ENCODE results near the gene CAPN9. TPM values are rescaled to one million over a fixed set of nuclear protein-coding genes. Genes with fewer than 3 reads are reported as not detected.

CAPN9 gene
- total and polyA plus RNA-seq, 9 of the 15 experiments (the other 6 are each of a cell fraction or from before 2014, with no cell fraction given), result not detected

DNA sequence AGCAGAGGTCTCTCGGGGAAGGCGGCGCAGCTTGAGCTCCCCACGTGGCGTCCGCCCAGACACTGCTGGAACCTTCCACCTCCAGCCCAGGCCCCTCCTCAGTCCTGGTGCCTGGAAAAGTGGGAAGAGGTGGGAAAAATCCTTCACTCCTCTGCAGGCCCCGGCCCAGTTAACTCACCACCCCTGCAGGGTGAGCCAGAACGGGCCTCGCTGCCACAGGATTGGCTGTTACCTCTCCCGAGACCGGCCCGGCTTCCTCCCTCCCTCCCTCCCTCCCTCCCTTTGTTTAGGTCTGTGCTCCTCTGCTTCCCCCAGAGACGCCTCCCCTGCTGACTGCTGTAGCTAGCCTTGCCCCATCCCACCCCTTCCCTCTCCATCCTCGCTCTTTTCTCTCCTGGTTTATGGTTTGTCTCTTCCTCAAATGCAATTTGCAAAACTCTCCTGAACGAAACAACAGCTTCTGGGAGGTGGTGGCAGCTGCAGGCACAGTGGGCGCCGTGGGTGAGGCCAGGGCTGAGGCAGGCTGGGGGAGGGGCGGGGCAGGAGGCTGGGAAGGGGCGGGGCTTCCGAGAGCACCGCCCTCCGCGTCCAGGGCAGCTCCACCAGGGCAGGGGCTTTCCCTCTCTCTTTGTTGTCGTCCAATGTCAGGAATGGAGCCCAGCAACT is 6.5 kb downstream of the CAPN9 start:
- H3K79me2 ChIP-seq (ENCODE audit: control insufficient read depth, insufficient read depth, low read length), result no peaks in the 10 kb centered on the region
- DNase-seq (ENCODE audit: extremely low read depth in 1 of 4, low spot score in 3 of 4) (peak; percentile 41 to 94 (median 86)), FAIRE-seq (no peak), ATAC-seq (peak; percentile 88)
- no peaks in the 10 kb centered on the region for H3K9me3 ChIP-seq (replicated peaks; ENCODE audit: control insufficient read depth, insufficient read depth, low read depth, low read length)
- H2AFZ ChIP-seq (ENCODE audit: low read depth, low read length), result peak overlapping the region; percentile 58
- intact Hi-C loops (cut with micrococcal nuclease), result no loop called here
- peaks cover 28 to 62% of the 10 kb centered on the region in 2 experiments for H3K27me3 ChIP-seq (ENCODE audit: control insufficient read depth in 2 of 2, insufficient read depth in 2 of 2, low read length in 2 of 2)
- ChIA-PET POLR2A (interaction anchor here (0.5 to 1.1 kb wide), 5 partner anchors 11 to 655 kb away, joined by 3 read pairs; no protein-coding TSS in a partner anchor), CTCF (ENCODE audit: low intra/inter-chr PET ratio) (no interaction called here)
- H3K36me3 ChIP-seq (ENCODE audit: control insufficient read depth, insufficient read depth, low read length), result no peaks in the 10 kb centered on the region
- H3K4me1 ChIP-seq (replicated peaks in 1 of 2; ENCODE audit: control insufficient read depth in 2 of 2, insufficient read depth in 2 of 2, low read length in 2 of 2), result peaks cover 0 to 6% of the 10 kb centered on the region in 2 experiments; a peak in 1 of 5 replicates
- H3K9me1 ChIP-seq (ENCODE audit: control insufficient read depth, insufficient read depth, low read length), result no peaks in the 10 kb centered on the region
- 0 out of 2 replicates have a peak, but pooled peaks cover 2% of the 10 kb centered on the region for H4K20me1 ChIP-seq (replicated peaks; ENCODE audit: control insufficient read depth, insufficient read depth, low read length)
- TF ChIP-seq POLR2G (IDR thresholded peaks at IDR 0.05; ENCODE audit: low read depth, low read length) (no peak), SAFB (IDR thresholded peaks at IDR 0.05; ENCODE audit: borderline replicate concordance, low read depth, low read length) (no peak), EP300 (IDR thresholded peaks at IDR 0.05; ENCODE audit: low read length) (no peak), ASH1L (IDR thresholded peaks at IDR 0.05; ENCODE audit: borderline replicate concordance, low read depth, partially characterized antibody) (no peak), ETV6 (IDR thresholded peaks at IDR 0.05; ENCODE audit: borderline replicate concordance in 1 of 2, low read depth in 2 of 2, low read length in 1 of 2) (no peak), ETV6 (CRISPR knock-in tag; IDR thresholded peaks at IDR 0.05; ENCODE audit: borderline replicate concordance) (no peak), CEBPG (CRISPR knock-in tag; IDR thresholded peaks at IDR 0.05) (no peak), CEBPG (tag; conservative IDR thresholded peaks at IDR 0.05 in 1 of 2, IDR thresholded peaks at IDR 0.05 in 1 of 2) (no peak)
- TF ChIP-seq, protein P1, sequence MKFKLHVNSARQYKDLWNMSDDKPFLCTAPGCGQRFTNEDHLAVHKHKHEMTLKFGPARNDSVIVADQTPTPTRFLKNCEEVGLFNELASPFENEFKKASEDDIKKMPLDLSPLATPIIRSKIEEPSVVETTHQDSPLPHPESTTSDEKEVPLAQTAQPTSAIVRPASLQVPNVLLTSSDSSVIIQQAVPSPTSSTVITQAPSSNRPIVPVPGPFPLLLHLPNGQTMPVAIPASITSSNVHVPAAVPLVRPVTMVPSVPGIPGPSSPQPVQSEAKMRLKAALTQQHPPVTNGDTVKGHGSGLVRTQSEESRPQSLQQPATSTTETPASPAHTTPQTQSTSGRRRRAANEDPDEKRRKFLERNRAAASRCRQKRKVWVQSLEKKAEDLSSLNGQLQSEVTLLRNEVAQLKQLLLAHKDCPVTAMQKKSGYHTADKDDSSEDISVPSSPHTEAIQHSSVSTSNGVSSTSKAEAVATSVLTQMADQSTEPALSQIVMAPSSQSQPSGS (CRISPR knock-in tag; IDR thresholded peaks at IDR 0.05), result no peak
- H3K27ac ChIP-seq (ENCODE audit: extremely low read depth, low read depth, low read length), result no peak overlapping the region
- 0 out of 2 replicates have a peak overlapping the region, but pooled peaks have one; percentile 27 for H3K4me2 ChIP-seq (ENCODE audit: insufficient read depth, low read length)
- in situ Hi-C loops (cut with MboI), result no loop called here
- BruUV-seq (replicated peaks), result no TSS peak
- H3K4me3 ChIP-seq, result no peak overlapping the region
- H3K9ac ChIP-seq (ENCODE audit: insufficient read depth in 1 of 2, low read depth in 2 of 2, low read length in 2 of 2), result 0 out of 4 replicates have a peak overlapping the region, but pooled peaks of 1 of the 2 experiments have one; percentile 47
- WGBS (ENCODE audit: insufficient coverage, low coverage, missing lambda C conversion rate), result 27% methylated on average over 18 of the region's 24 CpGs
